Ascending aorta (tissue), 2 donors: ENCODE data around the gene RTKN2. TPM values are rescaled to one million over a fixed set of nuclear protein-coding genes. Genes with fewer than 3 reads are reported as not detected.

Source experiments
- DNase-seq, 2 donors: peaks; one replicate each; pipeline ENCODE4 v3.0.0-alpha.2; 2019; ENCODE audit warnings: low spot score in 2 of 2
- H3K27ac ChIP-seq, 2 donors: fragments of 200-600 bp; sonication (generic); one replicate each; pipeline ENCODE4 v1.5.1; 2016 to 2017; ENCODE audit warnings: mild to moderate bottlenecking in 1 of 2
- H3K27me3 ChIP-seq: fragments of 200-600 bp; sonication (generic); one replicate; pipeline ENCODE4 v1.5.1; 2017
- H3K36me3 ChIP-seq, 2 donors: fragments of 200-600 bp; sonication (generic); one replicate each; pipeline ENCODE4 v1.5.1; 2016
- H3K4me1 ChIP-seq, 2 donors: fragments of 200-600 bp; sonication (generic); one replicate each; pipeline ENCODE4 v1.5.1; 2016 to 2017; ENCODE audit warnings: mild to moderate bottlenecking in 1 of 2
- H3K4me3 ChIP-seq, 2 donors: fragments of 200-600 bp; sonication (generic); one replicate each; pipeline ENCODE4 v1.5.1; 2016 to 2017; ENCODE audit warnings: mild to moderate bottlenecking in 1 of 2
- H3K9me3 ChIP-seq, 2 donors: fragments of 200-600 bp; sonication (generic); one replicate each; pipeline ENCODE4 v1.5.1; 2016
- intact Hi-C: fragments of 100-400 bp; cut with DNase I; formaldehyde crosslinking; loops from one replicate; pipeline ENCODE4 v1.15.1; 2023
- total RNA-seq: library from RNA; depleted of rRNA; stranded (reverse); fragments of >200 nt; gene quantifications from one replicate; pipeline ENCODE4 v1.1.0, GENCODE V29; 2016
- TF ChIP-seq, protein P1 (sequence below), 3 experiments: fragments of 200-600 bp in 2 of 3; fragments of 450-650 bp in 1 of 3; sonication (generic) in 2 of 3; IDR thresholded peaks; one replicate each; pipeline ENCODE4 v1.5.1; 2016 to 2019; ENCODE audit warnings: antibody characterized with exemption in 3 of 3, mild to moderate bottlenecking in 1 of 3, moderate library complexity in 1 of 3

Gene RTKN2
- total RNA-seq, 1 donor from 2014 or later, result not detected

DNA sequence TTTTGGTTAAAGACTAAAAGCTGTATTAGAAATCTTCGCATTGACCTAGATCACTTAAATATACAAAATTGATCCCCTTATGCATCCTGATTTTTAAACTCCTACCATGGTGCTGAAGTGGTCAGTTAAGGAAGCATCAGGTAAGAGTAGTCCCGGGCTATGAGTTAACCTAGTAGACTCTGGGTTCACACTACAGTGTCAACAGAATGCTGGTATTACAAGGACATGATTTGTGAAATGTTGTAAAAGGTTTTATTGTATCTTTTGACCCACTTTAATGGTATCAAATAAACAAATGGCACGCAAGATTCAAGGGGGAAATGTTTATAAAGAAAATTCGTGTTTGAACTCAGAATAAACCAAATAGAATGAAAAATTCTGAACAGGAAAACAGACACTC lies 36.8 kb downstream of the RTKN2 start:
- H3K27me3 ChIP-seq, result no peaks in the 10 kb centered on the region
- H3K9me3 ChIP-seq, result no peaks in the 10 kb centered on the region
- intact Hi-C loops, result loop anchor here (5.0 kb wide), 4 partner anchors 45 to 395 kb away; partner anchors contain the start of gene ARID5B
- no peaks in the 10 kb centered on the region for H3K36me3 ChIP-seq
- H3K27ac ChIP-seq, result peak overlapping the region; percentile 28 to 48
- H3K4me3 ChIP-seq, result no peak overlapping the region
- no peak for DNase-seq
- peaks cover 0 to 30% of the 10 kb centered on the region in 2 donors for H3K4me1 ChIP-seq
- TF ChIP-seq, protein P1, sequence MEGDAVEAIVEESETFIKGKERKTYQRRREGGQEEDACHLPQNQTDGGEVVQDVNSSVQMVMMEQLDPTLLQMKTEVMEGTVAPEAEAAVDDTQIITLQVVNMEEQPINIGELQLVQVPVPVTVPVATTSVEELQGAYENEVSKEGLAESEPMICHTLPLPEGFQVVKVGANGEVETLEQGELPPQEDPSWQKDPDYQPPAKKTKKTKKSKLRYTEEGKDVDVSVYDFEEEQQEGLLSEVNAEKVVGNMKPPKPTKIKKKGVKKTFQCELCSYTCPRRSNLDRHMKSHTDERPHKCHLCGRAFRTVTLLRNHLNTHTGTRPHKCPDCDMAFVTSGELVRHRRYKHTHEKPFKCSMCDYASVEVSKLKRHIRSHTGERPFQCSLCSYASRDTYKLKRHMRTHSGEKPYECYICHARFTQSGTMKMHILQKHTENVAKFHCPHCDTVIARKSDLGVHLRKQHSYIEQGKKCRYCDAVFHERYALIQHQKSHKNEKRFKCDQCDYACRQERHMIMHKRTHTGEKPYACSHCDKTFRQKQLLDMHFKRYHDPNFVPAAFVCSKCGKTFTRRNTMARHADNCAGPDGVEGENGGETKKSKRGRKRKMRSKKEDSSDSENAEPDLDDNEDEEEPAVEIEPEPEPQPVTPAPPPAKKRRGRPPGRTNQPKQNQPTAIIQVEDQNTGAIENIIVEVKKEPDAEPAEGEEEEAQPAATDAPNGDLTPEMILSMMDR (IDR thresholded peaks at IDR 0.05), result no peak

DNA sequence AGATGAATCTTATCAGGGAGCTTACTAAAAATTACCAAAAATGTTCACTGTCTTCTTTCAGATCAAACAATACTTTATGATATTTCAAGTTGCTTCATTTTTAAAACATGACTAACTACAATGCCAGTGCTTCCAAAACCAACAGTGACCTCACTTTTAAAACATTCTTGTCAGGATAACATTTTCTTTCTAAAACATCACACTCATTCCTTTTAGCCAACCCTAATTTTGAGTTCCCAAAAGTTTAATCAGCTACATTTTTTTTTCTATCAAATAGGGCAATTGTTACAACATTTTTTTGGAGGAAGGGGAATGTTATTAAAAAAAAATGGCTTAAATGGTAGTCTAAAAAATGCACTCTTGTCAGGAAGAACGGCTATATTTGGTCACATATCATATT lies 37.3 kb downstream of the RTKN2 start:
- H3K36me3 ChIP-seq, result no peaks in the 10 kb centered on the region
- intact Hi-C loops, result loop anchor here (5.0 kb wide), 4 partner anchors 44 to 394 kb away; partner anchors contain the start of gene ARID5B

DNA sequence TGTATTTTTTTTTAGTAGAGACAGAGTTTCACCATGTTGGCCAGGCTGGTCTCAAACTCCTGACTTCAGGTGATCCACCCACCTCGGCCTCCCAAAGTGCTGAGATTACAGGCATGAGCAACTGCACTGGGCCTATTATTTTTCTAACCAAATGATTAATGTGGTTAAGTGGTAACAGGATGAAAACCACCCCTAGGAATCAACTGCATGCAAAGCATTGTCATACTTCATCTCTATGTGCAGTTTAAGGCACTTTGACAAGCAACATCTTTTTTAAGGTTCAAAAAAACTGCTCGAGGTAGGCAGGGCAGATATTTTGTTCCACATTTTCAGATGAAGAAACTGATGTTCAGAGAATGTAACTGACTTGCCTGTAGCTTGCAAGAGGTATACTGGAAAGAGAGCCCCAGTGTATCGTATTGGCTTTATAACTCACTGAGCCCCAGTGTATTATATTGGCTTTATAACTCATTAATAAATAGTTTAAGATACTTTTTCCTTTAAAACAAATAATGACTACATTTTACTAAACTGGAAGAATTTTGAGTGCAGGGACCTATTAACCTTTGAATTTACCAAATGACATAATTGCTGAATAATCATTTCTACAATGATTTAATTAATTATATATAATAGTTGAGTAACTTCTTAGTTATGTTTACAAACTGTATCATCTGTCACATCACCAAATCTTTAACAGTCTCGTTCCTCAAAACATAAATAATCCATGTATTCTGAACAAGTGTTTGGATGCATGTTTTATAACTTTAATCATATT lies 38.1 kb downstream of the RTKN2 start:
- no peak for DNase-seq
- TF ChIP-seq, protein P1 (IDR thresholded peaks at IDR 0.05), result no peak
- Histone ChIP-seq H3K9me3 (no peaks in the 10 kb centered on the region), H3K27me3 (no peaks in the 10 kb centered on the region), H3K4me1 (peaks cover 0 to 30% of the 10 kb centered on the region in 2 donors), H3K27ac (peak overlapping the region in 1 of 2 donors; percentile 41), H3K36me3 (no peaks in the 10 kb centered on the region), H3K4me3 (no peak overlapping the region)
- intact Hi-C loops, result loop anchor here (5.0 kb wide), 4 partner anchors 43 to 393 kb away; partner anchors contain the start of gene ARID5B

More for the DNA sequence above, 37.3 kb downstream of the RTKN2 start:
- H3K4me1 ChIP-seq, result peaks cover 0 to 30% of the 10 kb centered on the region in 2 donors
- no peak for DNase-seq
- TF ChIP-seq, protein P1 (IDR thresholded peaks at IDR 0.05), result no peak
- H3K27ac ChIP-seq, result peak overlapping the region; percentile 28 to 48
- no peak overlapping the region for H3K4me3 ChIP-seq
- H3K27me3 ChIP-seq, result no peaks in the 10 kb centered on the region
- H3K9me3 ChIP-seq, result no peaks in the 10 kb centered on the region

DNA sequence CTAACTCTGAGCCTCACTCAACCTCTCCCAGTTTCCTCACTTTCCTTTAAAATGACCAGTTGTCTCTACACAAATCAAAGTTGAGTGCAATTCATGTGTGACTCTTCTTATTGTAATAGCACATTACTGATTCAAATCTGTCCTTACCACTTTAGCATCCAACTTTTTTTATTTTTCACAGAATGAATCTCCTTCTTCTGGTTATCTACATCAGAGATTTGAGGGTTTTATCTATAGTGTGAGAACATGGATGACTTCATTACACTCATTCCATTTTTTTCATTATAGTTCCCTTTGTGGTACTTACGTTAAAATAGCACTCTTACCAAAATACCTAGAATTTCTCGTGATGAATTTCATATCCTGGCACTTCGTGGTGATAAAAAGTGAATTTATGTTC lies 43.3 kb downstream of the RTKN2 start:
- Histone ChIP-seq H3K9me3 (no peaks in the 10 kb centered on the region), H3K4me3 (no peak overlapping the region), H3K4me1 (no peaks in the 10 kb centered on the region), H3K27me3 (no peaks in the 10 kb centered on the region), H3K27ac (no peak overlapping the region), H3K36me3 (no peaks in the 10 kb centered on the region)
- TF ChIP-seq, protein P1 (IDR thresholded peaks at IDR 0.05), result no peak
- intact Hi-C loops, result no loop called here
- no peak for DNase-seq

DNA sequence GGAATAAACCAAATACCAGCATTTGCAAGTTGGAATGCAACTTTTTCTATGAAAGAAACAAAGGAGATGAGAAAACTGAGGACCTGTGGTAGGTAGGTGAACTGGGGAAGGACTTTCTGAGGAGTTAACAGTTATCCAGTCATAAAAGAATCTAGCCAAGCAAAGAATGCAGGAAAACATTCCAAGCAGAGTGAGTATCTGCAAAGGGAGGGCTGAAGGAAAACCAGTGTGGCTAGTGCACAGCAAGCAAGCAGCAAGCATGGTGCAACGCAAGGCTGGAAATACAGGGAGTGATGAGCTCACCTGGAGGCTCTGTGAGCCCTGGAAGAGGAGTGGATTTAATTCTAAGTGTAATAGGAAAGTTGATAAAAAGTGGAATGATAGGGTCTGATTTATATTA lies 44.0 kb downstream of the RTKN2 start:
- Histone ChIP-seq H3K27me3 (no peaks in the 10 kb centered on the region), H3K9me3 (no peaks in the 10 kb centered on the region), H3K4me3 (no peak overlapping the region), H3K4me1 (no peaks in the 10 kb centered on the region), H3K27ac (no peak overlapping the region), H3K36me3 (no peaks in the 10 kb centered on the region)
- TF ChIP-seq, protein P1 (IDR thresholded peaks at IDR 0.05), result no peak
- intact Hi-C loops, result no loop called here
- no peak for DNase-seq
